Measurements from ENCODE around the gene ZNF385A. TPM values are rescaled to one million over a fixed set of nuclear protein-coding genes. Genes with fewer than 3 reads are reported as not detected.

ZNF385A gene
- total RNA-seq, 1 experiment from 2014 or later = 5.7 TPM

DNA sequence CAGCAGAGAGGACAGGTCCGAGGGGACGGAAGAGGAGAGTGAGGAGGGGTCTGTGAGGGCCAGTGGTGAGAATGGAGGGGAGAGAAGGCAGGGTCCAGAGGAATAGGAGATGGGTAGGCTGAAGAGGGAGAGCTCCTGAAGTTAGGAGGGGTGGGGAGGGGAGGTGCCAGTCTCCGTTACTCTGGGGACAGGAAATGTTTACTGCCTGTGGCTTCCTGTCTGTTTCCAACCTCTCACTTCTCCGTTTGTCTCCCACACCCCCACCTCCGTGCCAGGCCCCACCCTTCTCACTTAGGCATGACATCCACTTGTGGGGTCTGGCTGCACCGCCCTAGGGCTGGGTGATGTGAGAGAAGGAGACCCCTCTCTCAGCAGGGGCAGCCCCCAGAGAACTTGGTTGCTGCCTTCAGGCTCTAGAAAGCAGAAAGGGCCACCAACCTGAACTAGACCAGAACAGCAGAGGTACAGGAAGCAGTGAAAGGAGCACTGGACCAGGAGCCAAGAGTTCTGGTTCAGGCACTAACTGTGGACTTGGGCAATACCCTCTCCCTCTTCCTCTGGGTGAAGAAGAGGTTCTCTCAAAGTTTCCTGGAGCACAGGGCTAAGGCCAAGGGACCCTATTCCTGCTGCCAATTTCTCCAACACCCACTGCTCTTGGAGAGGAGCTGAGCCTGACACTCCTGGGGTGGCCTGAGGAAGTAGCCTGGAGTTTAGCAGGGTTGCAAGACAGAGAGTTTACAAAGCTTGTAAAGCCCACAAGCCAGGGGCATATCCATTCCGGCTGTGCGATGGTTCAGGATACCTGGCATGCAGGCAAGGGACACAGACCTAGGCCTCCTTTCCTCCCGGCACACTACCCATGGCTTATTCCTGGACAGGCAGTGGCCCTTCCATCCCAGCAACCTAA lies 29.0 kb upstream of the ZNF385A start:
- peaks cover 22% of the 10 kb centered on the region for H3K27me3 Mint-ChIP-seq (ENCODE audit: low read depth)
- Histone ChIP-seq H2AFZ (ENCODE audit: low read length) (no peak overlapping the region), H3K23me2 (ENCODE audit: insufficient read length, low read depth, low read length, poor library complexity, severe bottlenecking) (peaks cover 10% of the 10 kb centered on the region), H3K14ac (ENCODE audit: insufficient read depth, low read length) (no peak overlapping the region), H3K27ac (ENCODE audit: insufficient read length, low read depth, low read length) (no peak overlapping the region), H4K5ac (ENCODE audit: insufficient read length, low read depth, low read length) (no peak overlapping the region), H3K23ac (ENCODE audit: insufficient read length, low read depth, low read length) (no peak overlapping the region), H3K56ac (ENCODE audit: insufficient read length, low read depth, low read length) (no peak overlapping the region), H3K79me1 (ENCODE audit: insufficient read depth, low read depth, low read length, poor library complexity, severe bottlenecking) (no peaks in the 10 kb centered on the region), H4K20me1 (ENCODE audit: control insufficient read depth, insufficient read depth, insufficient read length) (no peaks in the 10 kb centered on the region), H3K18ac (ENCODE audit: insufficient read length, low read depth, low read length) (no peak overlapping the region), H2BK5ac (ENCODE audit: insufficient read length, low read length) (no peak overlapping the region), H3K4ac (ENCODE audit: low read depth, low read length) (no peak overlapping the region), H2BK20ac (ENCODE audit: low read depth, low read length, poor library complexity, severe bottlenecking) (no peak overlapping the region), H3T11ph (ENCODE audit: low read length) (no peak overlapping the region), H3K4me2 (ENCODE audit: insufficient read depth, insufficient read length, low read length) (no peak overlapping the region), H3K9me3 (ENCODE audit: control insufficient read depth, low read depth, low read length) (no peaks in the 10 kb centered on the region), H4K91ac (ENCODE audit: insufficient read length, low read depth, low read length) (no peak overlapping the region), H2BK120ac (ENCODE audit: low read depth, low read length, poor library complexity, severe bottlenecking) (no peak overlapping the region), H2AK5ac (ENCODE audit: insufficient read length, low read length) (no peak overlapping the region), H3K9ac (ENCODE audit: extremely low read depth, insufficient read length, low read length) (no peak overlapping the region), H4K8ac (replicated peaks; ENCODE audit: insufficient read length, low read depth, low read length) (no peak overlapping the region), H3K4me1 (ENCODE audit: insufficient read depth, low read length) (no peaks in the 10 kb centered on the region), H2BK12ac (ENCODE audit: insufficient read length, low read depth, low read length) (no peak overlapping the region), H2BK15ac (ENCODE audit: low read depth, low read length) (no peak overlapping the region), H3K79me2 (ENCODE audit: insufficient read depth, low read length) (no peaks in the 10 kb centered on the region), H3K27me3 (ENCODE audit: insufficient read depth, low read length) (no peaks in the 10 kb centered on the region; the same call in 1 of the 2 replicates)
- H3K9me3 Mint-ChIP-seq = no peaks in the 10 kb centered on the region
- H3K27ac Mint-ChIP-seq = no peak overlapping the region
- no CpG with 5 or more reads among the region's 9 CpGs for WGBS (ENCODE audit: extremely low coverage, insufficient read length, low lambda C conversion rate)
- no peak for DNase-seq
- H3K36me3 Mint-ChIP-seq (ENCODE audit: insufficient read depth in 1 of 3, low read depth in 3 of 3) = peaks cover 0 to 2% (median 0%) of the 10 kb centered on the region in 3 experiments; a peak in 1 of 7 replicates
- peaks cover 22 to 26% of the 10 kb centered on the region in 2 experiments for H3K4me1 Mint-ChIP-seq
- TF ChIP-seq, protein P1, sequence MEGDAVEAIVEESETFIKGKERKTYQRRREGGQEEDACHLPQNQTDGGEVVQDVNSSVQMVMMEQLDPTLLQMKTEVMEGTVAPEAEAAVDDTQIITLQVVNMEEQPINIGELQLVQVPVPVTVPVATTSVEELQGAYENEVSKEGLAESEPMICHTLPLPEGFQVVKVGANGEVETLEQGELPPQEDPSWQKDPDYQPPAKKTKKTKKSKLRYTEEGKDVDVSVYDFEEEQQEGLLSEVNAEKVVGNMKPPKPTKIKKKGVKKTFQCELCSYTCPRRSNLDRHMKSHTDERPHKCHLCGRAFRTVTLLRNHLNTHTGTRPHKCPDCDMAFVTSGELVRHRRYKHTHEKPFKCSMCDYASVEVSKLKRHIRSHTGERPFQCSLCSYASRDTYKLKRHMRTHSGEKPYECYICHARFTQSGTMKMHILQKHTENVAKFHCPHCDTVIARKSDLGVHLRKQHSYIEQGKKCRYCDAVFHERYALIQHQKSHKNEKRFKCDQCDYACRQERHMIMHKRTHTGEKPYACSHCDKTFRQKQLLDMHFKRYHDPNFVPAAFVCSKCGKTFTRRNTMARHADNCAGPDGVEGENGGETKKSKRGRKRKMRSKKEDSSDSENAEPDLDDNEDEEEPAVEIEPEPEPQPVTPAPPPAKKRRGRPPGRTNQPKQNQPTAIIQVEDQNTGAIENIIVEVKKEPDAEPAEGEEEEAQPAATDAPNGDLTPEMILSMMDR (conservative IDR thresholded peaks at IDR 0.05) = no peak
- H3K4me3 Mint-ChIP-seq = no peak overlapping the region
